A549 (cell line): ENCODE measurements around the gene TERB2.
"Not testable (repeated sequence)": the region's sequence is repeated elsewhere in the genome, so short reads cannot be mapped to it uniquely, and the experiment has no call there.

Source experiments
- CTCF ChIP-seq: fragments of >200 bp; sonication (Bioruptor Twin); formaldehyde crosslinking; IDR thresholded peaks from 3 replicates; pipeline ENCODE4 v1.5.1; 2016
- RFX5 ChIP-seq: fragments of 450-650 bp; IDR thresholded peaks from 2 replicates; pipeline ENCODE4 v1.7.1; 2014; ENCODE audit warnings: antibody characterized with exemption, mild to moderate bottlenecking, moderate library complexity

DNA sequence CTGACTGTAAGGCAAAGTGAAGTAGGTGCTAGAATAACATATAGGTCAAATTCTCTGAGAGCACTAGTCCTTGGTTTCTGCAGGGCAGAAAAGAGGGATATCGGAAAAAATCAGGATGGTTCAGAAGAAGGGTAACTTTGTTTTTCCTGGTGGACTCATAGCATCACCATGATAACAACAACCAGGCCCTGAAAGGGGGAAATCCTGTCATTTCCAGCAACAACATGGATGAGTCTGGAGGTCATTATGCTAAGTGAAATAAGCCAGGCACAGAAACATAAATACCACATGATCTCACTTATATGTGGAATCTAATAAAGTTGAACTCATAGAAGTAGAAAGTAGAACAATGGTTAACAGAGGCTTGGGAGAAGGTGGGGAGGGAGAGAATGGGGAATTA is 27.7 kb downstream of the TERB2 start:
- TF ChIP-seq RFX5, CTCF: not testable (repeated sequence)
